Mesodermal cell (in vitro differentiated cells): ENCODE measurements around the gene SPATA7.

Source experiments
- H3K27ac ChIP-seq: 2 replicates; pipeline ENCODE4 v1.7.0; 2013; ENCODE audit warnings: mild to moderate bottlenecking, low read depth, low read length, moderate library complexity; ENCODE audit not compliant: severe bottlenecking
- H3K36me3 ChIP-seq: 2 replicates; pipeline ENCODE4 v1.7.1; 2013; ENCODE audit warnings: mild to moderate bottlenecking, low read length, moderate library complexity; ENCODE audit not compliant: control insufficient read depth, insufficient read depth
- H3K4me1 ChIP-seq: one replicate; pipeline ENCODE4 v1.7.1; 2013; ENCODE audit warnings: mild to moderate bottlenecking, low read length; ENCODE audit not compliant: insufficient read depth, control insufficient read depth, poor library complexity, severe bottlenecking
- H3K4me3 ChIP-seq: 2 replicates; pipeline ENCODE4 v1.7.0; 2013; ENCODE audit warnings: low read length, control low read depth, mild to moderate bottlenecking; ENCODE audit not compliant: insufficient read depth, poor library complexity, severe bottlenecking; ENCODE audit errors: extremely low read depth
- H3K9me3 ChIP-seq: 2 replicates; pipeline ENCODE4 v1.7.1; 2013; ENCODE audit warnings: mild to moderate bottlenecking, low read length, moderate library complexity; ENCODE audit not compliant: control insufficient read depth
- WGBS, 2 experiments: methylation state at CpG; one replicate each; pipeline ENCODE4 v1.1.5; 2013; ENCODE audit warnings: missing lambda C conversion rate in 2 of 2; ENCODE audit not compliant: insufficient coverage in 2 of 2; 5-methylcytosine and 5-hydroxymethylcytosine counted together

The SPATA7 gene

DNA sequence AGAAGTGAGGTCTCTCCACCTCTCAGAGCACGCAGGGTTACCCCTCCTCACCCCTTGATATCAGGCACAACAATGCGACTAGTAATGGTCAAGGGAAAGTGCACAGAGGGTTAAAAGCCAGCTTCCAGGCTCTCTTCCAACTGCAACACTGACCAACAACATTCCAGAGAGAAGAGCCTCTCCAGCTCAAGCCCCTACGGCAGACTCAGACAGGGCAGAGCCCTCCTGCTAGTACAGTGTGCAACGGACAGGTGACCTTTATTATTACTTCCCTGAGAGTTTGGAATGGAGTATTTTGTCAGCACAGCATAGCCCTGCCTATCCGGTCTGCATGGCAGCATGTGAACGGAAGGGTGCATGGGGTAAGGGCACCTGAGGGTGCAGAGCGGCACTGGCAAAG, 96.3 kb downstream of the SPATA7 start:
- Histone ChIP-seq H3K4me3 (no peak overlapping the region), H3K27ac (no peak overlapping the region), H3K36me3 (peaks cover 73% of the 10 kb centered on the region), H3K9me3 (no peaks in the 10 kb centered on the region), H3K4me1 (no peaks in the 10 kb centered on the region)
- WGBS, 2 experiments, result 95 to 96% methylated on average over 4 to 5 of the region's 7 CpGs

DNA sequence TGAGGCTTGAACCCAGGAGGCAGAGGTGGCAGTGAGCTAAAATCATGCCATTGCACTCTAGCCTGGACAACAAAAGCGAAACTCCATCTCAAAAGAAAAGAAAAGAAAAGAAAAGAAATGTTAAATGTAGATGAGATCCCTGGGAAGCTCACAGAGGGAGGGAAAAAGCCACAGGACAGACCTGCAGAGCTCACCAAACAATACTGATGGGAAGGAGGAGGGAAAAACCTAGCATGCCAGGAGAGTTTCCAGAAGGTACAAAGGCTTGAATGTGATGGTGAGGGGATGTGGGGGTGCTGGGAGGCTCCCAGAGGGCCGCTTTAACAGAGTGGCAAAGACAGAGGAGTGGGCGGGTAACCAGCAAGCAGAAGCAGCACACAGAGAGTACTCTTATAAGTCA, 97.1 kb downstream of the SPATA7 start:
- 89 to 100% methylated on average over 2 to 3 of the region's 3 CpGs for WGBS, 2 experiments
- no peaks in the 10 kb centered on the region for H3K9me3 ChIP-seq
- H3K27ac ChIP-seq, result no peak overlapping the region
- peaks cover 67% of the 10 kb centered on the region for H3K36me3 ChIP-seq
- no peaks in the 10 kb centered on the region for H3K4me1 ChIP-seq
- H3K4me3 ChIP-seq, result no peak overlapping the region
